Panc1 (cell line): Measurements from ENCODE around the gene CYP27C1. TPM values are rescaled to one million over a fixed set of nuclear protein-coding genes. Genes with fewer than 3 reads are reported as not detected.

Experiments
- ATAC-seq: fragments of 200-7000 bp; cut with Tn5 transposase; 2 replicates; pipeline ENCODE4 v1.9.1; 2020; ENCODE audit warnings: mild to moderate bottlenecking, moderate library complexity
- BruUV-seq: library from RNA; stranded (reverse); fragments of 400-500 nt; replicated peaks from 2 replicates; lab custom pipeline; 2021; lab: Mats Ljungman, UMichigan
- CTCF ChIA-PET: fragments of 300-600 bp; sonication (Branson Sonifier 250); formaldehyde crosslinking; loops from one replicate; lab custom pipeline; 2022; ENCODE audit warnings: antibody characterized with exemption; lab: Charles Lee
- POLR2A ChIA-PET: fragments of 300-600 bp; sonication (Branson Sonifier 250); formaldehyde crosslinking; loops from one replicate; lab custom pipeline; 2022; ENCODE audit warnings: antibody characterized with exemption; lab: Charles Lee
- DNase-seq: peaks from one replicate; pipeline ENCODE4 v3.0.0-alpha.2; 2010; ENCODE audit warnings: low read depth, low spot score
- H3K27ac ChIP-seq: 2 replicates; pipeline ENCODE4 v1.5.1; 2011; ENCODE audit warnings: mild to moderate bottlenecking, low read length, inconsistent platforms
- H3K27me3 ChIP-seq: fragments of 200-500 bp; sonication (Bioruptor generic); 2 replicates; pipeline ENCODE4 v1.6.0; 2014; ENCODE audit warnings: low read length, inconsistent platforms; ENCODE audit not compliant: control insufficient read depth, insufficient read depth
- H3K36me3 ChIP-seq: fragments of 200-500 bp; sonication (Bioruptor generic); 2 replicates; pipeline ENCODE4 v1.5.1; 2014; ENCODE audit warnings: inconsistent platforms, mild to moderate bottlenecking, low read length, moderate library complexity; ENCODE audit not compliant: control insufficient read depth, insufficient read depth
- H3K4me1 ChIP-seq: 2 replicates; pipeline ENCODE4 v1.5.1; 2011; ENCODE audit warnings: inconsistent platforms, mild to moderate bottlenecking, low read length, moderate library complexity; ENCODE audit not compliant: control insufficient read depth, insufficient read depth
- H3K4me3 ChIP-seq, 2 experiments: 2 replicates each; pipeline ENCODE4 v1.5.1; 2011 to 2012; ENCODE audit warnings: low read depth in 2 of 2, low read length in 2 of 2, mild to moderate bottlenecking in 2 of 2, inconsistent platforms in 1 of 2, moderate library complexity in 1 of 2
- H3K9me3 ChIP-seq: fragments of 200-500 bp; sonication (Bioruptor generic); 2 replicates; pipeline ENCODE4 v1.5.1; 2014; ENCODE audit warnings: low read depth, mild to moderate bottlenecking, inconsistent platforms, low read length, moderate library complexity; ENCODE audit not compliant: control insufficient read depth, insufficient read depth
- CTCF ChIP-seq: fragments of 450-650 bp; IDR thresholded peaks from 2 replicates; pipeline ENCODE4 v1.5.1; 2017; ENCODE audit warnings: mild to moderate bottlenecking
- POLR2AphosphoS5 ChIP-seq: IDR thresholded peaks from 2 replicates; pipeline ENCODE4 v1.6.1; 2012; ENCODE audit warnings: mild to moderate bottlenecking, low read depth, low read length, moderate library complexity
- REST ChIP-seq, 2 experiments: IDR thresholded peaks; 2 replicates each; pipeline ENCODE4 v1.6.1; 2011 to 2012; ENCODE audit warnings: low read depth in 2 of 2, control low read depth in 1 of 2, low read length in 1 of 2, mild to moderate bottlenecking in 1 of 2, moderate library complexity in 1 of 2; ENCODE audit not compliant: insufficient read depth in 1 of 2
- SIN3A ChIP-seq: IDR thresholded peaks from 2 replicates; pipeline ENCODE4 v1.6.1; 2012; ENCODE audit warnings: low read depth, mild to moderate bottlenecking, low read length, moderate library complexity, borderline replicate concordance; ENCODE audit not compliant: insufficient read depth
- TCF7L2 ChIP-seq: IDR thresholded peaks from 2 replicates; pipeline ENCODE4 v1.6.1; 2011; ENCODE audit warnings: mild to moderate bottlenecking, low read depth, low read length, inconsistent platforms
- in situ Hi-C: cut with HindIII; loops from 2 replicates; pipeline ENCODE4 v1.10.0; 2016; ENCODE audit warnings: low sequenced_read_pairs, low pct_unique_long_range_greater_than_20kb
- intact Hi-C: fragments of 100-400 bp; cut with micrococcal nuclease; formaldehyde crosslinking; loops from one replicate; pipeline ENCODE4 v1.10.0; 2022; ENCODE audit not compliant: unreplicated experiment
- total RNA-seq: library from RNA; stranded (reverse); gene quantifications from one replicate; pipeline ENCODE4 v1.2.1, GENCODE V29; 2021; ENCODE audit not compliant: unreplicated experiment

The CYP27C1 gene
- total RNA-seq, 1 experiment from 2014 or later, result 5.7 TPM

GRCh38 chr2:127160676-127161075 is 59.4 kb downstream of the CYP27C1 start:
- Histone ChIP-seq H3K27ac (no peak overlapping the region), H3K36me3 (no peaks in the 10 kb centered on the region), H3K27me3 (no peaks in the 10 kb centered on the region; the same call in 1 of the 2 replicates), H3K9me3 (no peaks in the 10 kb centered on the region), H3K4me3 (no peak overlapping the region), H3K4me1 (peaks cover 6% of the 10 kb centered on the region)
- intact Hi-C loops (no loop called here), in situ Hi-C loops (no loop called here)
- no peak for ATAC-seq
- no peak for TF ChIP-seq CTCF
- TF ChIP-seq TCF7L2, result no peak
- TF ChIP-seq POLR2AphosphoS5, result no peak
- no peak for TF ChIP-seq SIN3A
- TF ChIP-seq REST (IDR thresholded peaks at IDR 0.05; ENCODE audit: insufficient read depth in 1 of 2, low read depth in 2 of 2, low read length in 1 of 2), result no peak
- POLR2A ChIA-PET, result no interaction called here
- CTCF ChIA-PET, result interaction anchor here (0.5 kb wide), 1 partner anchor 50 kb away, joined by 3 read pairs; no protein-coding TSS in a partner anchor
- DNase-seq, result no peak
- no TSS peak for BruUV-seq

GRCh38 chr2:127159543-127159942 is 60.6 kb downstream of the CYP27C1 start:
- Histone ChIP-seq H3K36me3 (no peaks in the 10 kb centered on the region), H3K4me3 (no peak overlapping the region), H3K4me1 (no peaks in the 10 kb centered on the region), H3K9me3 (no peaks in the 10 kb centered on the region), H3K27me3 (no peaks in the 10 kb centered on the region; the same call in 1 of the 2 replicates), H3K27ac (no peak overlapping the region)
- in situ Hi-C loops, result no loop called here
- CTCF ChIA-PET, result interaction anchor here (0.6 kb wide), 1 partner anchor 92 kb away, joined by 3 read pairs; no protein-coding TSS in a partner anchor
- DNase-seq (no peak), ATAC-seq (no peak)
- intact Hi-C loops, result no loop called here
- BruUV-seq, result no TSS peak
- POLR2A ChIA-PET, result no interaction called here
- TF ChIP-seq POLR2AphosphoS5 (no peak), TCF7L2 (no peak), REST (IDR thresholded peaks at IDR 0.05; ENCODE audit: insufficient read depth in 1 of 2, low read depth in 2 of 2, low read length in 1 of 2) (no peak), SIN3A (no peak), CTCF (no peak)
